CD4-positive, alpha-beta T cell (primary cell): ENCODE results near the gene AXIN1. TPM values are rescaled to one million over a fixed set of nuclear protein-coding genes. Genes with fewer than 3 reads are reported as not detected.
A peak's percentile ranks its signal among the peaks of the same experiment; 100 is the strongest.

ENCODE experiments used
- ATAC-seq: fragments of 200-7000 bp; cut with Tn5 transposase; one replicate; pipeline ENCODE4 v1.10.0; 2022; ENCODE audit warnings: mild to moderate bottlenecking; ENCODE audit not compliant: poor library complexity
- CTCF ChIA-PET: fragments of 350-600 bp; sonication (Branson Sonifier 250); formaldehyde crosslinking; loops from one replicate; lab custom pipeline; 2021; ENCODE audit warnings: antibody characterized with exemption, inconsistent platforms; lab: Charles Lee
- POLR2A ChIA-PET: fragments of 350-600 bp; sonication (Branson Sonifier 250); formaldehyde crosslinking; loops from one replicate; lab custom pipeline; 2021; ENCODE audit warnings: antibody characterized with exemption, inconsistent platforms; lab: Charles Lee
- DNase-seq, 14 experiments: peaks; one replicate each; pipeline ENCODE4 v3.0.0-alpha.2; 2013 to 2020; ENCODE audit warnings: mixed read lengths in 2 of 14
- H3K27ac ChIP-seq, 2 donors: one replicate each; pipeline versions ENCODE4 v1.5.1 to v1.7.0; 2013; ENCODE audit warnings: low read length in 2 of 2, low read depth in 1 of 2, mild to moderate bottlenecking in 1 of 2
- H3K27me3 ChIP-seq, 2 experiments: 1 replicate in 1 of 2; 2 replicates in 1 of 2; pipeline versions ENCODE4 v1.6.1 to v1.7.0; 2013; ENCODE audit warnings: low read length in 2 of 2, control low read depth in 1 of 2, mild to moderate bottlenecking in 1 of 2, moderate library complexity in 1 of 2; ENCODE audit not compliant: insufficient read depth in 2 of 2, control insufficient read depth in 1 of 2
- H3K36me3 ChIP-seq: one replicate; pipeline ENCODE4 v1.6.1; 2013; ENCODE audit warnings: low read length, control low read depth; ENCODE audit not compliant: insufficient read depth
- H3K4me1 ChIP-seq: one replicate; pipeline ENCODE4 v1.6.1; 2013; ENCODE audit warnings: low read length, control low read depth; ENCODE audit not compliant: insufficient read depth
- H3K4me3 ChIP-seq: one replicate; pipeline ENCODE4 v1.5.1; 2013; ENCODE audit warnings: mild to moderate bottlenecking, low read length, moderate library complexity
- H3K9me3 ChIP-seq, 2 experiments: 1 replicate in 1 of 2; 2 replicates in 1 of 2; pipeline versions ENCODE4 v1.6.1 to v1.7.0; 2013; ENCODE audit warnings: low read length in 2 of 2, mild to moderate bottlenecking in 2 of 2, control low read depth in 1 of 2, moderate library complexity in 1 of 2; ENCODE audit not compliant: control insufficient read depth in 1 of 2, insufficient read depth in 1 of 2
- H3K27ac Mint-ChIP-seq: one replicate; pipeline ENCODE4 v1.8.0; 2020; ENCODE audit warnings: mixed read lengths
- H3K27me3 Mint-ChIP-seq: one replicate; pipeline ENCODE4 v1.8.0; 2021; ENCODE audit warnings: mixed read lengths
- H3K36me3 Mint-ChIP-seq: one replicate; pipeline ENCODE4 v1.8.0; 2021; ENCODE audit warnings: low read depth, mixed read lengths
- H3K4me1 Mint-ChIP-seq: one replicate; pipeline ENCODE4 v1.8.0; 2021; ENCODE audit warnings: low read depth, mixed read lengths
- H3K4me3 Mint-ChIP-seq: one replicate; pipeline ENCODE4 v1.8.0; 2020; ENCODE audit warnings: mild to moderate bottlenecking, mixed read lengths
- H3K9me3 Mint-ChIP-seq: one replicate; pipeline ENCODE4 v1.8.0; 2020; ENCODE audit warnings: mixed read lengths
- CTCF ChIP-seq: fragments of 200-600 bp; IDR thresholded peaks from one replicate; pipeline ENCODE4 v1.8.0; 2022; ENCODE audit warnings: antibody characterized with exemption, mild to moderate bottlenecking
- intact Hi-C, 2 experiments: fragments of 100-400 bp; cut with DNase I in 1 of 2; cut with micrococcal nuclease in 1 of 2; formaldehyde crosslinking; loops; one replicate each; pipeline versions ENCODE4 v1.15.1 to v1.9.0; 2023 to 2025; cut with DNase I, micrococcal nuclease
- total RNA-seq, 174 experiments: library from RNA in 2 of 174; stranded (reverse) in 2 of 174; gene quantifications; one replicate each; pipeline ENCODE4 v1.2.3 and lab custom pipeline; 2021 to 2026

Gene AXIN1
- total RNA-seq, 2 experiments from 2014 or later: 24.7 to 26.3 TPM

- DNase-seq: peak in 1 of 14 experiments; percentile 17
Measured at GRCh38 chr16:266258-267164, 86.0 kb downstream of the AXIN1 start.

GRCh38 chr16:265711-266110 is 86.8 kb downstream of the AXIN1 start:
- POLR2A ChIA-PET: no interaction called here
- CTCF ChIA-PET: no interaction called here
- no peak for TF ChIP-seq CTCF
- Mint-ChIP-seq H3K4me3 (no peak overlapping the region), H3K4me1 (no peaks in the 10 kb centered on the region), H3K36me3 (peaks cover 20% of the 10 kb centered on the region), H3K27me3 (no peaks in the 10 kb centered on the region), H3K27ac (no peak overlapping the region), H3K9me3 (no peaks in the 10 kb centered on the region)
- H3K4me3 ChIP-seq: no peak overlapping the region
- DNase-seq (no peak), ATAC-seq (no peak)
- peaks cover 0 to 2% of the 10 kb centered on the region in 2 experiments for H3K9me3 ChIP-seq
- no peak overlapping the region for H3K27ac ChIP-seq
- H3K27me3 ChIP-seq: no peaks in the 10 kb centered on the region
- intact Hi-C loops: no loop called here
- peaks cover 7% of the 10 kb centered on the region for H3K4me1 ChIP-seq
- H3K36me3 ChIP-seq: peaks cover 20% of the 10 kb centered on the region

More at GRCh38 chr16:266258-267164, 86.0 kb downstream of the AXIN1 start:
- no peak overlapping the region for H3K4me3 Mint-ChIP-seq
- no peak for ATAC-seq
- CTCF ChIA-PET: no interaction called here
- POLR2A ChIA-PET: no interaction called here
- H3K36me3 Mint-ChIP-seq: peaks cover 17% of the 10 kb centered on the region
- peaks cover 0 to 3% of the 10 kb centered on the region in 2 experiments for H3K9me3 ChIP-seq
- peaks cover 7% of the 10 kb centered on the region for H3K4me1 ChIP-seq
- no peaks in the 10 kb centered on the region for H3K9me3 Mint-ChIP-seq
- H3K27me3 Mint-ChIP-seq: no peaks in the 10 kb centered on the region
- H3K4me1 Mint-ChIP-seq: no peaks in the 10 kb centered on the region
- no peak for TF ChIP-seq CTCF
- no peaks in the 10 kb centered on the region for H3K27me3 ChIP-seq
- H3K4me3 ChIP-seq: no peak overlapping the region
- no peak overlapping the region for H3K27ac Mint-ChIP-seq
- peaks cover 18% of the 10 kb centered on the region for H3K36me3 ChIP-seq
- intact Hi-C loops: no loop called here
- no peak overlapping the region for H3K27ac ChIP-seq

- no peak for DNase-seq
- Histone ChIP-seq H3K4me3 (no peak overlapping the region), H3K9me3 (no peaks in the 10 kb centered on the region), H3K36me3 (peaks cover 23% of the 10 kb centered on the region), H3K4me1 (peaks cover 7% of the 10 kb centered on the region), H3K27ac (no peak overlapping the region), H3K27me3 (no peaks in the 10 kb centered on the region)
- Mint-ChIP-seq H3K27me3 (no peaks in the 10 kb centered on the region), H3K36me3 (peaks cover 27% of the 10 kb centered on the region), H3K4me3 (no peak overlapping the region), H3K4me1 (no peaks in the 10 kb centered on the region), H3K9me3 (no peaks in the 10 kb centered on the region), H3K27ac (no peak overlapping the region)
- TF ChIP-seq CTCF: no peak
- intact Hi-C loops: no loop called here
- no peak for ATAC-seq
- ChIA-PET POLR2A (no interaction called here), CTCF (no interaction called here)
Measured at GRCh38 chr16:265002-265529, 87.5 kb downstream of the AXIN1 start.
